Smooth muscle cell (in vitro differentiated cells): ENCODE data around the gene CSK. TPM values are rescaled to one million over a fixed set of nuclear protein-coding genes. Genes with fewer than 3 reads are reported as not detected.

ENCODE experiments used
- DNase-seq: peaks from one replicate; lab custom pipeline; 2025; ENCODE audit not compliant: unreplicated experiment; lab: John Stamatoyannopoulos, UW
- H2AFZ ChIP-seq: fragments of 200-600 bp; sonication (generic); 2 replicates; pipeline ENCODE4 v1.6.0; 2016; ENCODE audit warnings: antibody characterized with exemption, low read depth, mild to moderate bottlenecking
- H3F3A ChIP-seq: fragments of 200-600 bp; sonication (generic); 2 replicates; pipeline ENCODE4 v1.6.0; 2017; ENCODE audit warnings: antibody characterized with exemption, low read depth
- H3K27ac ChIP-seq: fragments of 200-600 bp; sonication (generic); 2 replicates; pipeline ENCODE4 v1.5.1; 2016; ENCODE audit warnings: low read depth, mild to moderate bottlenecking
- H3K27me3 ChIP-seq: fragments of 200-600 bp; sonication (generic); 2 replicates; pipeline ENCODE4 v1.6.1; 2016; ENCODE audit warnings: low read depth, mild to moderate bottlenecking
- H3K36me3 ChIP-seq: fragments of 200-600 bp; sonication (generic); 2 replicates; pipeline ENCODE4 v1.5.1; 2016; ENCODE audit warnings: low read depth
- H3K4me1 ChIP-seq: fragments of 200-600 bp; sonication (generic); 2 replicates; pipeline ENCODE4 v1.5.1; 2016; ENCODE audit warnings: low read depth
- H3K4me2 ChIP-seq: fragments of 200-600 bp; sonication (generic); 2 replicates; pipeline ENCODE4 v1.6.0; 2016; ENCODE audit warnings: mild to moderate bottlenecking
- H3K4me3 ChIP-seq: fragments of 200-600 bp; sonication (generic); 2 replicates; pipeline ENCODE4 v1.5.1; 2016; ENCODE audit warnings: mild to moderate bottlenecking
- H3K79me2 ChIP-seq: fragments of 200-600 bp; sonication (generic); 2 replicates; pipeline ENCODE4 v1.6.0; 2016; ENCODE audit warnings: low read depth, mild to moderate bottlenecking
- H3K9ac ChIP-seq: fragments of 200-600 bp; sonication (generic); 2 replicates; pipeline ENCODE4 v1.6.0; 2016; ENCODE audit warnings: low read depth
- H3K9me3 ChIP-seq: fragments of 200-600 bp; sonication (generic); replicated peaks from 2 replicates; pipeline ENCODE4 v1.5.1; 2016; ENCODE audit warnings: low read depth
- H4K20me1 ChIP-seq: fragments of 200-600 bp; sonication (generic); 2 replicates; pipeline ENCODE4 v1.6.0; 2016; ENCODE audit warnings: low read depth
- WGBS: methylation state at CpG from one replicate; pipeline ENCODE4 v1.1.7; 2016; ENCODE audit warnings: low lambda C conversion rate; 5-methylcytosine and 5-hydroxymethylcytosine counted together
- polyA plus RNA-seq: library from polyadenylated mRNA; unstranded; fragments of >200 nt; fragmentation: Nextera tagmentation; extraction: Ambion mirVana; gene quantifications from 2 replicates; pipeline ENCODE4 v1.2.1, GENCODE V29; 2016
- total RNA-seq: library from RNA; depleted of rRNA; stranded (reverse); fragments of >200 nt; gene quantifications from 2 replicates; pipeline ENCODE4 v1.2.3, GENCODE V29; 2014
- TF ChIP-seq, protein P1 (sequence below): fragments of 200-600 bp; sonication (generic); IDR thresholded peaks from 2 replicates; pipeline ENCODE4 v1.5.1; 2017; ENCODE audit warnings: borderline replicate concordance, mild to moderate bottlenecking, antibody characterized with exemption; ENCODE audit not compliant: insufficient read depth, poor library complexity, severe bottlenecking

The CSK gene
- total and polyA plus RNA-seq, 2 experiments from 2014 or later = 16.5 to 19.6 TPM

DNA sequence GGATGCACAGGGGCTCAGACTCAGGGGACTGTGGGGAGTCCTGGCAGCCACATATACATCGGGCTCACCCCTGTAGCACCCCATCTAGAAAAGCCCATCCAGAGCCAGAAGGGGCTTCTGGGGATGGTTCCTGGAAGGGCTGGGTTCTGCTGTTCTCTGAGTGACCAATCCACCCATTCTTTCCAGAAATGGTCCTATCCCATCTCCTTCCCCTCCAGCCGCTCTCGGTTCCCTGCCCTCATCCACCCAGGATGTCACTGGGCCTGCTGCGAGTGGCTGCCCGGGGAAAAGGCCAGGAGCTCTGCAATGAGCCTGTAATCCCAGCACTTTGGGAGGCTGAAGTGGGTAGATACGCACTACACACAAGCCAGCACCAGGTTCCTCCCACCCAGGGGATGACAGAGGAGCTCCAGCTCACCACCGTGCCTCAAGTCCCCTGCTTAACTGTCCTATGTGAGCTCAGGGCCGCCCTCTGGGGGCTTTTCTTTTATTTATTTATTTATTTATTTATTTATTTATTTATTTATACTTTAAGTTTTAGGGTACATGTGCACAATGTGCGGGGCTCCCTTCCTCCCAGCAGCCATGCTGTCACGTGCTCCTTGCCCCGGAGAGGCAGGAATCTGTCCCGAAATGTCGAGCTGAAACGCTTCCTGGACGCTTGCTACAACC, 13.6 kb upstream of the CSK start:
- TF ChIP-seq, protein P1, sequence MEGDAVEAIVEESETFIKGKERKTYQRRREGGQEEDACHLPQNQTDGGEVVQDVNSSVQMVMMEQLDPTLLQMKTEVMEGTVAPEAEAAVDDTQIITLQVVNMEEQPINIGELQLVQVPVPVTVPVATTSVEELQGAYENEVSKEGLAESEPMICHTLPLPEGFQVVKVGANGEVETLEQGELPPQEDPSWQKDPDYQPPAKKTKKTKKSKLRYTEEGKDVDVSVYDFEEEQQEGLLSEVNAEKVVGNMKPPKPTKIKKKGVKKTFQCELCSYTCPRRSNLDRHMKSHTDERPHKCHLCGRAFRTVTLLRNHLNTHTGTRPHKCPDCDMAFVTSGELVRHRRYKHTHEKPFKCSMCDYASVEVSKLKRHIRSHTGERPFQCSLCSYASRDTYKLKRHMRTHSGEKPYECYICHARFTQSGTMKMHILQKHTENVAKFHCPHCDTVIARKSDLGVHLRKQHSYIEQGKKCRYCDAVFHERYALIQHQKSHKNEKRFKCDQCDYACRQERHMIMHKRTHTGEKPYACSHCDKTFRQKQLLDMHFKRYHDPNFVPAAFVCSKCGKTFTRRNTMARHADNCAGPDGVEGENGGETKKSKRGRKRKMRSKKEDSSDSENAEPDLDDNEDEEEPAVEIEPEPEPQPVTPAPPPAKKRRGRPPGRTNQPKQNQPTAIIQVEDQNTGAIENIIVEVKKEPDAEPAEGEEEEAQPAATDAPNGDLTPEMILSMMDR = no peak
- H3K4me2 ChIP-seq = peak overlapping the region; percentile 33
- no peak overlapping the region for H3K9ac ChIP-seq
- H3K9me3 ChIP-seq = no peaks in the 10 kb centered on the region
- 58% methylated on average over 15 of the region's 15 CpGs for WGBS
- no peaks in the 10 kb centered on the region for H3K36me3 ChIP-seq
- H3K4me3 ChIP-seq = no peak overlapping the region
- no peaks in the 10 kb centered on the region for H4K20me1 ChIP-seq
- peaks cover 3% of the 10 kb centered on the region for H3K4me1 ChIP-seq
- no peaks in the 10 kb centered on the region for H3K79me2 ChIP-seq
- H2AFZ ChIP-seq = no peak overlapping the region
- no peaks in the 10 kb centered on the region for H3F3A ChIP-seq
- no peak for DNase-seq
- H3K27ac ChIP-seq = no peak overlapping the region
- H3K27me3 ChIP-seq = no peaks in the 10 kb centered on the region

DNA sequence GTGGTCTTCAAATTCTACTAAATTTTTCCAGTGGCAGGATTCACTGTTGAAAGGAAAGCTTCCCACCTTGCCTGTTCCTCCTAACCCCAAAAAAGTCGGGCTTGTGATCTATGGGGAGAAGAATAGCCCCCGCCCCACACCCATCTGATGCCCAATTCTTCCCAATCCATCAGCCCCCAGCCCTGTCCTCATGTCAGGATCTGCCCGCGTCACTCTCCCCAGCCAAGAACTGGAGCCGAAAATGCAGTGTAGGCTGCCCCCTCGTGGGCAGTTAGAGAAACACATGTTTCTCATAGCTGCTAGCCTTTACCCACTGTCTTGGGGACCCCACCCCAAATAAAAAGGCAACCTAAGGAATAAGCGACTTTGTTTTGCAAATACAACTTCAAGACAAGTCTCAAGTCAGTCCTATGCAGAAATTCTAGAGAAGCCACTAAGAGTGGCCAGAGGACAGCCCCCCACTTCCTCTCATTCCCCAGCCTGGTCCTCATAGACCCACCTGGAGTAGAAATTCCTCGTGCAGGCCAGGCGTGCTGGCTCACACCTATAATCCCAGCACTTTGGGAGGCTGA, 13.0 kb upstream of the CSK start:
- Histone ChIP-seq H3F3A (no peaks in the 10 kb centered on the region), H3K4me2 (peak overlapping the region; percentile 33), H3K4me3 (no peak overlapping the region), H3K27me3 (no peaks in the 10 kb centered on the region), H3K9ac (no peak overlapping the region), H3K36me3 (no peaks in the 10 kb centered on the region), H2AFZ (no peak overlapping the region), H4K20me1 (no peaks in the 10 kb centered on the region), H3K79me2 (no peaks in the 10 kb centered on the region), H3K27ac (no peak overlapping the region), H3K4me1 (peaks cover 3% of the 10 kb centered on the region), H3K9me3 (no peaks in the 10 kb centered on the region)
- peak; percentile 16 for DNase-seq
- WGBS = 12% methylated on average over 9 of the region's 9 CpGs
- TF ChIP-seq, protein P1 = peak; percentile 89

GRCh38 chr15:74769463-74770025, 12.3 kb upstream of the CSK start:
- Histone ChIP-seq H3K27me3 (no peaks in the 10 kb centered on the region), H2AFZ (no peak overlapping the region), H3K4me2 (no peak overlapping the region), H3K4me1 (peaks cover 3% of the 10 kb centered on the region), H3K36me3 (no peaks in the 10 kb centered on the region), H3K27ac (no peak overlapping the region), H3K9ac (no peak overlapping the region), H3K4me3 (no peak overlapping the region), H3F3A (no peaks in the 10 kb centered on the region), H3K9me3 (no peaks in the 10 kb centered on the region), H3K79me2 (no peaks in the 10 kb centered on the region), H4K20me1 (no peaks in the 10 kb centered on the region)
- TF ChIP-seq, protein P1 = no peak
- 68% methylated on average over 7 of the region's 7 CpGs for WGBS
- no peak for DNase-seq
